Measurements from ENCODE around the gene MAML1. TPM values are rescaled to one million over a fixed set of nuclear protein-coding genes. Genes with fewer than 3 reads are reported as not detected.
A peak's percentile ranks its signal among the peaks of the same experiment; 100 is the strongest.

MAML1 gene
- total RNA-seq, 4 donors from 2014 or later: 31.8 to 51.3 (median 36.8) TPM

- TF ChIP-seq CTCF (IDR thresholded peaks at IDR 0.05) (no peak), POLR2AphosphoS5 (IDR thresholded peaks at IDR 0.05) (no peak), POLR2A (IDR thresholded peaks at IDR 0.05) (no peak), EP300 (IDR thresholded peaks at IDR 0.05) (no peak)
- Histone ChIP-seq H3K9me3 (no peaks in the 10 kb centered on the region), H3K27me3 (no peaks in the 10 kb centered on the region), H3K4me1 (peaks cover 3 to 45% (median 29%) of the 10 kb centered on the region in 3 donors), H3K36me3 (peaks cover 0 to 23% of the 10 kb centered on the region in 2 donors), H3K27ac (peak overlapping the region in 3 of 4 donors; percentile 56 to 99 (median 97)), H3K4me3 (peak overlapping the region; percentile 48 to 65)
- 51 to 69% methylated on average over 11 to 12 of the region's 23 CpGs for WGBS, 2 donors (ENCODE audit: low coverage in 1 of 2)
- ATAC-seq: no peak
These were observed 83.8 kb downstream of the MAML1 start for GRCh38 chr5:179816401-179816795.

GRCh38 chr5:179816796-179817469 is 84.3 kb downstream of the MAML1 start:
- peak overlapping the region in 3 of 4 donors; percentile 56 to 99 (median 97) for H3K27ac ChIP-seq
- H3K27me3 ChIP-seq: no peaks in the 10 kb centered on the region
- H3K36me3 ChIP-seq: peaks cover 0 to 19% of the 10 kb centered on the region in 2 donors
- WGBS, 2 donors (ENCODE audit: low coverage in 1 of 2): 0% methylated on average over 8 of the region's 72 CpGs; no CpG with 5 or more reads in 1 of the 2 donors
- no peak for ATAC-seq
- H3K9me3 ChIP-seq: no peaks in the 10 kb centered on the region
- peak overlapping the region; percentile 48 to 65 for H3K4me3 ChIP-seq
- H3K4me1 ChIP-seq: peaks cover 3 to 46% (median 29%) of the 10 kb centered on the region in 3 donors
- TF ChIP-seq POLR2AphosphoS5 (IDR thresholded peaks at IDR 0.05) (no peak), POLR2A (IDR thresholded peaks at IDR 0.05) (no peak), EP300 (IDR thresholded peaks at IDR 0.05) (no peak), CTCF (IDR thresholded peaks at IDR 0.05) (peak in 2 of 4 experiments; percentile 12 to 34)

- TF ChIP-seq EP300 (IDR thresholded peaks at IDR 0.05) (no peak), POLR2AphosphoS5 (IDR thresholded peaks at IDR 0.05) (no peak), CTCF (IDR thresholded peaks at IDR 0.05) (no peak), POLR2A (IDR thresholded peaks at IDR 0.05) (no peak)
- ATAC-seq: no peak
- peak overlapping the region in 3 of 4 donors; percentile 56 to 99 (median 97) for H3K27ac ChIP-seq
- H3K4me3 ChIP-seq: peak overlapping the region; percentile 48 to 65
- H3K27me3 ChIP-seq: no peaks in the 10 kb centered on the region
- H3K4me1 ChIP-seq: peaks cover 3 to 51% (median 33%) of the 10 kb centered on the region in 3 donors
- 83% methylated on average over 4 of the region's 8 CpGs; no CpG with 5 or more reads in 1 of the 2 donors for WGBS, 2 donors (ENCODE audit: low coverage in 1 of 2)
- H3K9me3 ChIP-seq: no peaks in the 10 kb centered on the region
- H3K36me3 ChIP-seq: peaks cover 0 to 17% of the 10 kb centered on the region in 2 donors
These were observed 84.8 kb downstream of the MAML1 start for GRCh38 chr5:179817470-179817840.

- 14 to 40% methylated on average over 1 to 2 of the region's 14 CpGs for WGBS, 2 donors (ENCODE audit: low coverage in 1 of 2)
- peaks cover 5 to 58% (median 39%) of the 10 kb centered on the region in 3 donors for H3K4me1 ChIP-seq
- H3K9me3 ChIP-seq: no peaks in the 10 kb centered on the region
- TF ChIP-seq CTCF (IDR thresholded peaks at IDR 0.05) (no peak), EP300 (IDR thresholded peaks at IDR 0.05) (no peak), POLR2A (IDR thresholded peaks at IDR 0.05) (no peak), POLR2AphosphoS5 (IDR thresholded peaks at IDR 0.05) (no peak)
- H3K4me3 ChIP-seq: peak overlapping the region; percentile 11 to 74
- H3K27ac ChIP-seq: peak overlapping the region; percentile 97 to 100 (median 99)
- H3K36me3 ChIP-seq: peaks cover 0 to 17% of the 10 kb centered on the region in 2 donors
- H3K27me3 ChIP-seq: no peaks in the 10 kb centered on the region
- no peak for ATAC-seq
These were observed 85.5 kb downstream of the MAML1 start for GRCh38 chr5:179817890-179818745.

All from gastroesophageal sphincter (tissue), 4 donors.